ENCODE data around the gene PANK2.

- TF ChIP-seq CTCF (IDR thresholded peaks at IDR 0.05) (no peak), POLR2A (IDR thresholded peaks at IDR 0.05) (no peak)
Measured at GRCh38 chr20:3924304-3925112, 35.3 kb downstream of the PANK2 start.

Data from suprapubic skin (tissue), 3 donors.